ENCODE data around the gene SGK1.

GRCh38 chr6:134123666-134124208 lies 194.2 kb downstream of the SGK1 start:
- no peak for TF ChIP-seq EP300 (IDR thresholded peaks at IDR 0.05)
- peak in 3 of 4 experiments; percentile 24 to 70 (median 51) for TF ChIP-seq CTCF (IDR thresholded peaks at IDR 0.05)

Measured in sigmoid colon (tissue), 4 donors.